IMR-90 (cell line): ENCODE data around the gene MPC2. TPM values are rescaled to one million over a fixed set of nuclear protein-coding genes. Genes with fewer than 3 reads are reported as not detected.
"Not testable (repeated sequence)": the region's sequence is repeated elsewhere in the genome, so short reads cannot be mapped to it uniquely, and the experiment has no call there.

ENCODE experiments used
- ATAC-seq: fragments of 200-7000 bp; cut with Tn5 transposase; 2 replicates; pipeline ENCODE4 v1.9.1; 2020; ENCODE audit warnings: low read depth, mild to moderate bottlenecking, moderate library complexity
- BruUV-seq: library from RNA; stranded (reverse); fragments of 400-500 nt; replicated peaks from 2 replicates; lab custom pipeline; 2021; lab: Mats Ljungman, UMichigan
- CTCF ChIA-PET: fragments of 300-600 bp; formaldehyde crosslinking; extraction: SDS; loops from one replicate; lab custom pipeline; 2021; ENCODE audit warnings: antibody characterized with exemption; lab: Yijun Ruan, JAX
- POLR2A ChIA-PET: fragments of 300-600 bp; sonication (Branson Sonifier 250); formaldehyde crosslinking; loops from one replicate; lab custom pipeline; 2022; ENCODE audit warnings: antibody characterized with exemption; ENCODE audit not compliant: unreplicated experiment; lab: Charles Lee
- DNase-seq: peaks from one replicate; pipeline ENCODE4 v3.0.0; 2013
- H2AFZ ChIP-seq: replicated peaks from 2 replicates; pipeline ENCODE3; 2013; ENCODE audit warnings: low read length, mild to moderate bottlenecking; ENCODE audit not compliant: poor library complexity
- H2AK5ac ChIP-seq: 2 replicates; pipeline ENCODE4 v1.6.1; 2013; ENCODE audit warnings: low read depth, low read length, inconsistent platforms
- H2AK9ac ChIP-seq: replicated peaks from 2 replicates; pipeline ENCODE3; 2013; ENCODE audit warnings: mild to moderate bottlenecking, low read depth, low read length, moderate library complexity; ENCODE audit not compliant: poor library complexity
- H2BK120ac ChIP-seq: 2 replicates; pipeline ENCODE4 v1.6.1; 2013; ENCODE audit warnings: low read depth, low read length, inconsistent platforms
- H2BK15ac ChIP-seq: 3 replicates; pipeline ENCODE4 v1.6.1; 2013; ENCODE audit warnings: low read depth, low read length, inconsistent platforms
- H2BK20ac ChIP-seq: 2 replicates; pipeline ENCODE4 v1.6.1; 2013; ENCODE audit warnings: low read depth, mild to moderate bottlenecking, inconsistent platforms, low read length, moderate library complexity
- H2BK5ac ChIP-seq: 2 replicates; pipeline ENCODE4 v1.6.1; 2013; ENCODE audit warnings: mild to moderate bottlenecking, low read depth, low read length, inconsistent platforms; ENCODE audit not compliant: poor library complexity, severe bottlenecking
- H3K14ac ChIP-seq: replicated peaks from 2 replicates; pipeline ENCODE4 v1.6.1; 2013; ENCODE audit warnings: low read depth, low read length, inconsistent platforms
- H3K18ac ChIP-seq: 2 replicates; pipeline ENCODE4 v1.6.1; 2013; ENCODE audit warnings: low read depth, low read length, control low read depth
- H3K23ac ChIP-seq: 2 replicates; pipeline ENCODE4 v1.6.1; 2013; ENCODE audit warnings: low read depth, low read length, inconsistent platforms
- H3K27ac ChIP-seq: 2 replicates; pipeline ENCODE4 v1.5.1; 2013; ENCODE audit warnings: mild to moderate bottlenecking, control low read depth, low read length; ENCODE audit not compliant: insufficient read depth
- H3K27me3 ChIP-seq: 2 replicates; pipeline ENCODE4 v1.6.1; 2013; ENCODE audit warnings: low read length; ENCODE audit not compliant: control insufficient read depth, insufficient read depth
- H3K36me3 ChIP-seq: 2 replicates; pipeline ENCODE4 v1.6.1; 2013; ENCODE audit warnings: low read length, mixed read lengths; ENCODE audit not compliant: control insufficient read depth, insufficient read depth
- H3K4ac ChIP-seq: 2 replicates; pipeline ENCODE4 v1.6.1; 2013; ENCODE audit warnings: low read depth, low read length, inconsistent platforms
- H3K4me1 ChIP-seq: 2 replicates; pipeline ENCODE4 v1.6.1; 2013; ENCODE audit warnings: low read length, mixed read lengths; ENCODE audit not compliant: control insufficient read depth, insufficient read depth
- H3K4me2 ChIP-seq: 2 replicates; pipeline ENCODE4 v1.6.1; 2013; ENCODE audit warnings: low read depth, mild to moderate bottlenecking, control low read depth, low read length, moderate library complexity
- H3K4me3 ChIP-seq: 2 replicates; pipeline ENCODE4 v1.5.1; 2013; ENCODE audit warnings: low read depth, mild to moderate bottlenecking, control low read depth, low read length, moderate library complexity; ENCODE audit not compliant: insufficient read depth
- H3K56ac ChIP-seq: 2 replicates; pipeline ENCODE4 v1.6.1; 2013; ENCODE audit warnings: low read length, inconsistent platforms; ENCODE audit not compliant: insufficient read depth; ENCODE audit errors: extremely low read depth
- H3K79me1 ChIP-seq, 2 experiments: 2 replicates each; pipeline ENCODE4 v1.6.1; 2013; ENCODE audit warnings: low read length in 2 of 2, inconsistent platforms in 1 of 2, low read depth in 1 of 2
- H3K9ac ChIP-seq: 2 replicates; pipeline ENCODE4 v1.6.1; 2013; ENCODE audit warnings: low read depth, low read length, control low read depth
- H3K9me1 ChIP-seq: 2 replicates; pipeline ENCODE4 v1.6.1; 2013; ENCODE audit warnings: low read length, inconsistent platforms; ENCODE audit not compliant: insufficient read depth
- H3K9me3 ChIP-seq: 2 replicates; pipeline ENCODE4 v1.6.1; 2013; ENCODE audit warnings: low read length; ENCODE audit not compliant: control insufficient read depth, insufficient read depth
- H4K20me1 ChIP-seq: 2 replicates; pipeline ENCODE4 v1.6.1; 2013; ENCODE audit warnings: low read length, inconsistent platforms; ENCODE audit not compliant: insufficient read depth
- H4K5ac ChIP-seq: 2 replicates; pipeline ENCODE4 v1.6.1; 2013; ENCODE audit warnings: mild to moderate bottlenecking, low read depth, low read length, control low read depth
- H4K8ac ChIP-seq, 2 experiments: 2 replicates each; pipeline ENCODE4 v1.6.1; 2013; ENCODE audit warnings: low read depth in 2 of 2, low read length in 2 of 2, control low read depth in 1 of 2, inconsistent platforms in 1 of 2
- H4K91ac ChIP-seq: 2 replicates; pipeline ENCODE4 v1.6.1; 2013; ENCODE audit warnings: low read depth, low read length, inconsistent platforms; ENCODE audit not compliant: insufficient read depth
- whole genome bisulfite sequencing, 2 experiments: methylation state at CpG; one replicate each; pipeline versions ENCODE4 v1.1.5 to v1.1.7; 2013; ENCODE audit warnings: missing lambda C conversion rate in 2 of 2; ENCODE audit not compliant: insufficient read length in 1 of 2; ENCODE audit errors: extremely low coverage in 2 of 2; 5-methylcytosine and 5-hydroxymethylcytosine counted together
- dilution Hi-C: fragments of 300-500 bp; cut with HindIII; formaldehyde crosslinking; loops from one replicate; pipeline ENCODE4 v1.14.3; 2018; ENCODE audit warnings: low sequenced_read_pairs; ENCODE audit not compliant: unreplicated experiment
- in situ Hi-C: fragments of 300-500 bp; cut with MboI; formaldehyde crosslinking; loops from 3 replicates; pipeline ENCODE4 v1.14.3; 2019; ENCODE audit warnings: low sequenced_read_pairs, inconsistent platforms, mixed read lengths
- intact Hi-C: fragments of 100-400 bp; cut with micrococcal nuclease; formaldehyde crosslinking; loops from 2 replicates; pipeline ENCODE4 v1.10.0; 2022
- polyA plus RNA-seq, 3 experiments: library from polyadenylated mRNA; depleted of rRNA; stranded (reverse); fragments of >200 nt; gene quantifications; 2 replicates each; pipeline ENCODE4 v1.2.3, GENCODE V29; 2012; ENCODE audit warnings: low replicate concordance in 1 of 3
- total RNA-seq: library from RNA; depleted of rRNA; stranded (reverse); fragments of >200 nt; gene quantifications from 2 replicates; pipeline ENCODE4 v1.2.3, GENCODE V29; 2012

MPC2 gene
- total and polyA plus RNA-seq, 2 of the 4 experiments (the other 2 are of a cell fraction), result 35.0 to 42.9 TPM

DNA sequence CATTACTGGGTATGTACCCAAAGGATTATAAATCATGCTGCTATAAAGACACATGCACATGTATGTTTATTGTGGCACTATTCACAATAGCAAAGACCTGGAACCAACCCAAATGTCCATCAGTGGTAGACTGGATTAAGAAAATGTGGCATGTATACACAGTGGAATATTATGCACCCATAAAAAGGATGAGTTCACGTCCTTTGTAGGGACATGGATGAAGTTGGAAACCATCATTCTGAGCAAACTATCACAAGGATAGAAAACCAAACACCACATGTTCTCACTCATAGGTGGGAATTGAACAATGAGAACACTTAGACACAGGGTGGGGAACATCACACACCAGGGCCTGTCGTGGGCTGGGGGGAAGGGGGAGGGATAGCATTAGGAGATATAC is 49.7 kb downstream of the MPC2 start:
- intact Hi-C loops, H2AK9ac ChIP-seq, H4K91ac ChIP-seq, H2BK20ac ChIP-seq, H3K18ac ChIP-seq, H2BK120ac ChIP-seq, H3K56ac ChIP-seq, H2BK5ac ChIP-seq, H2BK15ac ChIP-seq, H3K4me3 ChIP-seq, H3K27ac ChIP-seq, H3K9me3 ChIP-seq, H3K4ac ChIP-seq, CTCF ChIA-PET, H3K14ac ChIP-seq, H3K23ac ChIP-seq, H3K79me1 ChIP-seq, H3K9me1 ChIP-seq, BruUV-seq, H3K4me1 ChIP-seq, DNase-seq, H4K5ac ChIP-seq, in situ Hi-C loops, H3K4me2 ChIP-seq, H3K27me3 ChIP-seq, H4K20me1 ChIP-seq, H4K8ac ChIP-seq, H2AFZ ChIP-seq, H3K36me3 ChIP-seq, POLR2A ChIA-PET, H3K9ac ChIP-seq, H2AK5ac ChIP-seq, dilution Hi-C loops, ATAC-seq: not testable (repeated sequence)
- no CpG with 5 or more reads among the region's 2 CpGs for WGBS, 2 experiments
